HEK293T (cell line): ENCODE measurements around the gene RYR3.

Source experiments
- ARNT ChIP-seq: fragments of 450-650 bp; IDR thresholded peaks from 2 replicates; pipeline ENCODE4 v1.6.1; 2017; ENCODE audit warnings: mild to moderate bottlenecking
- ELF4 ChIP-seq: fragments of 450-650 bp; IDR thresholded peaks from 2 replicates; pipeline ENCODE4 v1.6.1; 2017; ENCODE audit warnings: antibody characterized with exemption
- FOXA1 ChIP-seq: fragments of 450-650 bp; IDR thresholded peaks from 2 replicates; pipeline ENCODE4 v1.6.1; 2016; ENCODE audit warnings: mild to moderate bottlenecking
- FOXK2 ChIP-seq: fragments of 450-650 bp; IDR thresholded peaks from 2 replicates; pipeline ENCODE4 v1.6.1; 2016; ENCODE audit warnings: mild to moderate bottlenecking
- FOXM1 ChIP-seq: fragments of 450-650 bp; IDR thresholded peaks from 2 replicates; pipeline ENCODE4 v1.6.1; 2017; ENCODE audit warnings: mild to moderate bottlenecking, borderline replicate concordance
- LEF1 ChIP-seq: fragments of 450-650 bp; IDR thresholded peaks from 2 replicates; pipeline ENCODE4 v1.6.1; 2017; ENCODE audit warnings: mild to moderate bottlenecking, borderline replicate concordance
- SP1 ChIP-seq: fragments of 450-650 bp; IDR thresholded peaks from 2 replicates; pipeline ENCODE4 v1.6.1; 2017

GRCh38 chr15:33476076-33476475 is 165.3 kb downstream of the RYR3 start:
- no peak for TF ChIP-seq FOXM1
- TF ChIP-seq SP1: no peak
- no peak for TF ChIP-seq FOXK2
- TF ChIP-seq FOXA1: no peak
- TF ChIP-seq ELF4: no peak
- TF ChIP-seq ARNT: no peak
- no peak for TF ChIP-seq LEF1
